Heart right ventricle (tissue), 16 donors: ENCODE data around the gene SH3BGRL3. TPM values are rescaled to one million over a fixed set of nuclear protein-coding genes. Genes with fewer than 3 reads are reported as not detected.

ENCODE experiments used
- ATAC-seq, 8 donors: fragments of 200-7000 bp; cut with Tn5 transposase; one replicate each; pipeline ENCODE4 v1.9.1; 2020; ENCODE audit warnings: mild to moderate bottlenecking in 8 of 8, moderate library complexity in 8 of 8, moderate number of reproducible peaks in 1 of 8
- DNase-seq, 2 donors: peaks; one replicate each; pipeline ENCODE4 v3.0.0-alpha.2; 2020
- H3K27ac ChIP-seq, 10 donors: fragments of 200-600 bp; sonication (generic) in 2 of 10; one replicate each; pipeline versions ENCODE4 v1.5.0 to v1.8.0; 2020 to 2022; ENCODE audit warnings: mild to moderate bottlenecking in 3 of 10
- H3K27me3 ChIP-seq, 7 donors: fragments of 200-600 bp; one replicate each; pipeline ENCODE4 v1.8.0; 2021 to 2022; ENCODE audit warnings: mild to moderate bottlenecking in 2 of 7
- H3K36me3 ChIP-seq, 9 donors: fragments of 200-600 bp; sonication (generic) in 1 of 9; one replicate each; pipeline versions ENCODE4 v1.5.0 to v1.8.0; 2020 to 2022; ENCODE audit warnings: mild to moderate bottlenecking in 2 of 9
- H3K4me1 ChIP-seq, 9 donors: fragments of 200-600 bp; sonication (generic) in 1 of 9; one replicate each; pipeline versions ENCODE4 v1.5.0 to v1.8.0; 2020 to 2022; ENCODE audit warnings: mild to moderate bottlenecking in 4 of 9
- H3K4me3 ChIP-seq, 10 donors: fragments of 200-600 bp; sonication (generic) in 2 of 10; one replicate each; pipeline versions ENCODE4 v1.5.0 to v1.8.0; 2020 to 2022; ENCODE audit warnings: mild to moderate bottlenecking in 7 of 10, moderate library complexity in 2 of 10
- H3K9me3 ChIP-seq, 11 donors: fragments of 200-600 bp in 10 of 11; sonication (generic) in 2 of 11; one replicate each; pipeline versions ENCODE4 v1.5.0 to v1.8.0; 2013 to 2022; ENCODE audit warnings: mild to moderate bottlenecking in 2 of 11, control low read depth in 1 of 11, moderate library complexity in 1 of 11
- WGBS, 2 donors: extraction: QIAGEN DNeasy Blood & Tissue Kit; methylation state at CpG; one replicate each; pipeline ENCODE4 v1.1.7; 2013; ENCODE audit warnings: inconsistent platforms in 1 of 2; 5-methylcytosine and 5-hydroxymethylcytosine counted together
- intact Hi-C, 10 donors: fragments of 100-400 bp; cut with DNase I; formaldehyde crosslinking; loops; one replicate each; pipeline versions ENCODE4 v1.11.1 to v1.14.2; 2022
- polyA plus RNA-seq, 2 donors: library from polyadenylated mRNA; stranded (reverse); fragments of 200-250 nt; gene quantifications; one replicate each; pipeline ENCODE4 v1.2.3, GENCODE V29; 2013
- total RNA-seq, 10 donors: library from RNA; stranded (reverse); fragmentation: NEBNext Ultra II Directional in 3 of 10; extraction: Animal tissue kit (Norgen Biotek cat#: 25700) in 3 of 10; gene quantifications; one replicate each; pipeline versions ENCODE4 v1.2.1 to v1.2.4, GENCODE V29; 2021 to 2023
- TF ChIP-seq, protein P1 (sequence below), 9 donors: fragments of 200-600 bp; sonication (generic) in 2 of 9; IDR thresholded peaks; one replicate each; pipeline versions ENCODE4 v1.5.0 to v1.8.0; 2021 to 2022; ENCODE audit warnings: antibody characterized with exemption in 9 of 9, mild to moderate bottlenecking in 5 of 9, moderate library complexity in 1 of 9
- donor health status: Arrhythmogenic right ventricular cardiomyopathy.
- donor health status: ischemic (EF 13 %, LVEDD 7.1; RV severe dilation, severe dysfunction).
- donor health status: healthy with polysubstance abuse.
- donor health status: DM: no; HTN: yes; CAD: no.
- donor health status: DM: no; HTN: no; CAD: no.
- donor health status: ischemic (EF 25% LVEDD 6.9; RV normal size, moderate dysfunction).
- donor health status: ischemic (EF 25% LVEDD 5.7; RV mildly dilated, moderate dysfunction).
- donor health status: healthy.
- donor health status: DM: yes; HTN: yes; CAD: no.
- donor health status: Ischemic cardiomyopathy.
- donor health status: ischemic (EF 35%, LVEDD 5.7; RV mildly dilated, moderate dysfunction).
- donor health status: nonischemic (EF 11% LVEDD 7.7; RV severe dilation, severe dysfunction).
- donor health status: DM: yes; HTN: yes; CAD: no.
- donor health status: PGD.
- donor health status: ischemic (EF 29% LVEDD 5.4; RV normal size, mild dysfunction).
- donor health status: nonischemic (EF 23%, LVEDD 6.1; RV moderate dilation, normal function).

Gene SH3BGRL3
- total and polyA plus RNA-seq, 12 donors: 18.4 to 153 (median 28.6) TPM

GRCh38 chr1:26286064-26286416, 6.2 kb downstream of the SH3BGRL3 start:
- DNase-seq (no peak), ATAC-seq (no peak)
- Histone ChIP-seq H3K36me3 (peaks cover 0 to 34% (median 0%) of the 10 kb centered on the region in 9 donors), H3K27ac (peak overlapping the region in 9 of 10 donors; percentile 33 to 98 (median 64)), H3K9me3 (no peaks in the 10 kb centered on the region), H3K4me1 (peaks cover 3 to 100% (median 52%) of the 10 kb centered on the region in 9 donors), H3K27me3 (no peaks in the 10 kb centered on the region), H3K4me3 (no peak overlapping the region)
- intact Hi-C loops: loop anchor here in 2 of 10 donors (2.0 to 5.0 kb wide), 2 partner anchors 17 to 36 kb away; no protein-coding TSS in a partner anchor
- TF ChIP-seq, protein P1, sequence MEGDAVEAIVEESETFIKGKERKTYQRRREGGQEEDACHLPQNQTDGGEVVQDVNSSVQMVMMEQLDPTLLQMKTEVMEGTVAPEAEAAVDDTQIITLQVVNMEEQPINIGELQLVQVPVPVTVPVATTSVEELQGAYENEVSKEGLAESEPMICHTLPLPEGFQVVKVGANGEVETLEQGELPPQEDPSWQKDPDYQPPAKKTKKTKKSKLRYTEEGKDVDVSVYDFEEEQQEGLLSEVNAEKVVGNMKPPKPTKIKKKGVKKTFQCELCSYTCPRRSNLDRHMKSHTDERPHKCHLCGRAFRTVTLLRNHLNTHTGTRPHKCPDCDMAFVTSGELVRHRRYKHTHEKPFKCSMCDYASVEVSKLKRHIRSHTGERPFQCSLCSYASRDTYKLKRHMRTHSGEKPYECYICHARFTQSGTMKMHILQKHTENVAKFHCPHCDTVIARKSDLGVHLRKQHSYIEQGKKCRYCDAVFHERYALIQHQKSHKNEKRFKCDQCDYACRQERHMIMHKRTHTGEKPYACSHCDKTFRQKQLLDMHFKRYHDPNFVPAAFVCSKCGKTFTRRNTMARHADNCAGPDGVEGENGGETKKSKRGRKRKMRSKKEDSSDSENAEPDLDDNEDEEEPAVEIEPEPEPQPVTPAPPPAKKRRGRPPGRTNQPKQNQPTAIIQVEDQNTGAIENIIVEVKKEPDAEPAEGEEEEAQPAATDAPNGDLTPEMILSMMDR (IDR thresholded peaks at IDR 0.05): no peak
- WGBS, 2 donors: 70 to 79% methylated on average over 2 of the region's 2 CpGs

- 42 to 55% methylated on average over 8 of the region's 8 CpGs for WGBS, 2 donors
- ATAC-seq (peak in 7 of 8 donors; percentile 43 to 66 (median 47)), DNase-seq (peak in 1 of 2 donors; percentile 60)
- no peak overlapping the region for H3K4me3 ChIP-seq
- H3K9me3 ChIP-seq: no peaks in the 10 kb centered on the region
- TF ChIP-seq, protein P1 (IDR thresholded peaks at IDR 0.05): no peak
- H3K27me3 ChIP-seq: no peaks in the 10 kb centered on the region
- peaks cover 3 to 100% (median 51%) of the 10 kb centered on the region in 9 donors for H3K4me1 ChIP-seq
- peaks cover 0 to 22% (median 0%) of the 10 kb centered on the region in 9 donors for H3K36me3 ChIP-seq
- H3K27ac ChIP-seq: peak overlapping the region in 9 of 10 donors; percentile 33 to 98 (median 61)
- intact Hi-C loops: loop anchor here in 2 of 10 donors (2.0 to 5.0 kb wide), 2 partner anchors 16 to 35 kb away; no protein-coding TSS in a partner anchor
These were observed 7.3 kb downstream of the SH3BGRL3 start for GRCh38 chr1:26287033-26287711.

GRCh38 chr1:26287811-26288210, 7.9 kb downstream of the SH3BGRL3 start:
- peaks cover 3 to 100% (median 51%) of the 10 kb centered on the region in 9 donors for H3K4me1 ChIP-seq
- no peaks in the 10 kb centered on the region for H3K27me3 ChIP-seq
- H3K36me3 ChIP-seq: peaks cover 0 to 16% (median 0%) of the 10 kb centered on the region in 9 donors
- ATAC-seq: no peak
- no peaks in the 10 kb centered on the region for H3K9me3 ChIP-seq
- DNase-seq: no peak
- WGBS, 2 donors: 87 to 91% methylated on average over 5 of the region's 5 CpGs
- intact Hi-C loops: loop anchor here in 2 of 10 donors (2.0 to 5.0 kb wide), 2 partner anchors 15 to 34 kb away; no protein-coding TSS in a partner anchor
- H3K4me3 ChIP-seq: no peak overlapping the region
- TF ChIP-seq, protein P1 (IDR thresholded peaks at IDR 0.05): no peak
- peak overlapping the region in 9 of 10 donors; percentile 33 to 98 (median 61) for H3K27ac ChIP-seq

DNA sequence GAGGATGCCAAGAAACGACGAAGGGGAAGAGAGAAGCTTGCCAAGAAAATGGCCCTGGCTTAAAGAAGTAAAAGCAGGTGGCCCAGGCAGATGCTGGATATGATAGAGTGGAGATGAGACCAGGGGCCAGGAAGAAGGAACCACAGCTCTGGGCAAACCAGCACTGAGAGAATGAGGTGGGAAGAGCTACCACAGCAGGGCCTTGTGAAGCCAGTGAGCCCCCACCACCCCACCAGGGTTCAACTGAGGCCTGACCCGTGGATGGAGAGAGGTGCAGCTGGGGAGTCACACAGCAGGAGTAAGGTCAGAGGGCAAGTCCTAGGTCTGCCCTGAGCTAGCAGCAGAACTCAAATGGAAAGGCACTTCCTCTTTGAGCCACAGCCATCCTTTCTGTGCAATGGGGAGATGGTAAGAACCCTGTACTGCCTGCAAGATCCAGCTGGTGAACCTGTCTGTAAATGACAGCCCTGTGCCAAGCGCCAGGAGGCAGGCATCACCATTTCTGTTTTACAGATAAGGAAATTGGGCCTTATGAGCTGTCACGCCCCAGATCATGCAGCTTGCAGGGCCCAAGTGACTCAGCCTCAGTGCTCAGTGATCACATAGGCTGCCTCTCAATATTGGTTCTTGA, 8.5 kb downstream of the SH3BGRL3 start:
- Histone ChIP-seq H3K4me1 (peaks cover 3 to 97% (median 51%) of the 10 kb centered on the region in 9 donors), H3K9me3 (no peaks in the 10 kb centered on the region), H3K27me3 (no peaks in the 10 kb centered on the region), H3K4me3 (no peak overlapping the region), H3K27ac (peak overlapping the region in 9 of 10 donors; percentile 19 to 98 (median 55)), H3K36me3 (peaks cover 0 to 10% (median 0%) of the 10 kb centered on the region in 9 donors)
- no peak for ATAC-seq
- no peak for DNase-seq
- TF ChIP-seq, protein P1 (IDR thresholded peaks at IDR 0.05): no peak
- intact Hi-C loops: loop anchor here in 1 of 10 donors (5.0 kb wide), 1 partner anchor 34 kb away; no protein-coding TSS in a partner anchor
- WGBS, 2 donors: 60 to 69% methylated on average over 5 of the region's 5 CpGs
